Endothelial cell of umbilical vein (primary cell): Measurements from ENCODE around the gene ERAP2. TPM values are rescaled to one million over a fixed set of nuclear protein-coding genes. Genes with fewer than 3 reads are reported as not detected.

Experiments used
- BruUV-seq: library from RNA; stranded (reverse); fragments of 400-500 nt; replicated peaks from 2 replicates; lab custom pipeline; 2021; lab: Mats Ljungman, UMichigan
- CTCF ChIA-PET: fragments of 300-600, 350-600 bp; sonication (Branson Sonifier 250); formaldehyde crosslinking; loops from one replicate; lab custom pipeline; 2021; ENCODE audit warnings: antibody characterized with exemption, inconsistent platforms; lab: Charles Lee
- POLR2A ChIA-PET: fragments of 300-600, 350-600 bp; sonication (Branson Sonifier 250); formaldehyde crosslinking; loops from one replicate; lab custom pipeline; 2021; ENCODE audit warnings: antibody characterized with exemption, inconsistent platforms; lab: Charles Lee
- DNase-seq: peaks from one replicate; pipeline ENCODE4 v3.0.0-alpha.2; 2011; ENCODE audit warnings: low read depth, low spot score
- FAIRE-seq: peaks from 2 replicates; lab custom pipeline; 2011; peaks lifted over from hg19 to GRCh38; lab: Jason Lieb, UNC
- H2AFZ ChIP-seq: 2 replicates; pipeline ENCODE4 v1.6.0; 2012; ENCODE audit warnings: low read depth, low read length, control low read depth, inconsistent platforms
- H3K27ac ChIP-seq: 2 replicates; pipeline ENCODE4 v1.5.1; 2011; ENCODE audit warnings: low read depth, mild to moderate bottlenecking, control low read depth, low read length, moderate library complexity; ENCODE audit not compliant: insufficient read depth
- H3K27me3 ChIP-seq, 2 experiments: 2 replicates each; pipeline versions ENCODE4 v1.6.0 to v1.6.1; 2011; ENCODE audit warnings: low read length in 2 of 2, mixed read lengths in 1 of 2; ENCODE audit not compliant: control insufficient read depth in 2 of 2, insufficient read depth in 2 of 2
- H3K36me3 ChIP-seq, 2 experiments: 2 replicates in 1 of 2; 3 replicates in 1 of 2; pipeline ENCODE4 v1.5.1; 2011; ENCODE audit warnings: low read length in 2 of 2, mild to moderate bottlenecking in 1 of 2, moderate library complexity in 1 of 2; ENCODE audit not compliant: control insufficient read depth in 2 of 2, insufficient read depth in 2 of 2; ENCODE audit errors: extremely low read depth in 1 of 2
- H3K4me1 ChIP-seq: 3 replicates; pipeline ENCODE4 v1.5.1; 2011; ENCODE audit warnings: mild to moderate bottlenecking, low read length; ENCODE audit not compliant: control insufficient read depth, insufficient read depth; ENCODE audit errors: extremely low read depth
- H3K4me2 ChIP-seq: 2 replicates; pipeline ENCODE4 v1.6.1; 2011; ENCODE audit warnings: low read length, control low read depth, mixed read lengths; ENCODE audit not compliant: insufficient read depth
- H3K4me3 ChIP-seq, 3 experiments: fragments of 200-600 bp in 1 of 3; sonication (generic), shearing (Covaris generic) in 1 of 3; replicated peaks in 1 of 3; 2 replicates each; pipeline ENCODE4 v1.5.1; 2011 to 2016; ENCODE audit warnings: control low read depth in 3 of 3, low read length in 3 of 3, mild to moderate bottlenecking in 2 of 3, inconsistent platforms in 1 of 3, low read depth in 1 of 3, moderate library complexity in 1 of 3; ENCODE audit not compliant: insufficient read depth in 1 of 3
- H3K79me2 ChIP-seq: 2 replicates; pipeline ENCODE4 v1.6.0; 2012; ENCODE audit warnings: low read length, inconsistent platforms; ENCODE audit not compliant: control insufficient read depth, insufficient read depth
- H3K9ac ChIP-seq: replicated peaks from 2 replicates; pipeline ENCODE3; 2011; ENCODE audit warnings: low read length, control low read depth; ENCODE audit not compliant: insufficient read depth; ENCODE audit errors: extremely low read depth
- H3K9me1 ChIP-seq: replicated peaks from 3 replicates; pipeline ENCODE4 v1.6.0; 2011; ENCODE audit warnings: mild to moderate bottlenecking, low read length; ENCODE audit not compliant: control insufficient read depth, insufficient read depth; ENCODE audit errors: extremely low read depth
- H3K9me3 ChIP-seq: replicated peaks from 2 replicates; pipeline ENCODE4 v1.5.1; 2012; ENCODE audit warnings: low read length, inconsistent platforms; ENCODE audit not compliant: control insufficient read depth, insufficient read depth
- H4K20me1 ChIP-seq: replicated peaks from 2 replicates; pipeline ENCODE3; 2011; ENCODE audit warnings: mild to moderate bottlenecking, low read length; ENCODE audit not compliant: control insufficient read depth, insufficient read depth; ENCODE audit errors: extremely low read depth
- GATA2 ChIP-seq: IDR thresholded peaks from 2 replicates; pipeline ENCODE4 v1.7.0; 2011; ENCODE audit warnings: low read depth, mild to moderate bottlenecking, moderate library complexity, mixed read lengths, low read length; ENCODE audit not compliant: insufficient read length, insufficient read depth
- JUN ChIP-seq: IDR thresholded peaks from 2 replicates; pipeline ENCODE4 v1.6.1; 2011; ENCODE audit warnings: borderline replicate concordance, low read depth; ENCODE audit not compliant: insufficient read length, insufficient read depth
- MAX ChIP-seq: IDR thresholded peaks from 2 replicates; pipeline ENCODE4 v1.6.1; 2011; ENCODE audit not compliant: insufficient read depth, insufficient read length
- MYC ChIP-seq: IDR thresholded peaks from one replicate; pipeline ENCODE4 v1.6.1; 2011; ENCODE audit warnings: mild to moderate bottlenecking, low read depth, low read length
- POLR2A ChIP-seq: IDR thresholded peaks from 2 replicates; pipeline ENCODE4 v1.6.1; 2012; ENCODE audit warnings: low read depth, mild to moderate bottlenecking, control low read depth, low read length
- POLR2AphosphoS5 ChIP-seq: IDR thresholded peaks from 2 replicates; pipeline ENCODE4 v1.6.1; 2012; ENCODE audit warnings: low read depth, mild to moderate bottlenecking, control low read depth, low read length, moderate library complexity; ENCODE audit not compliant: insufficient read depth
- dilution Hi-C: fragments of 300-500 bp; cut with MboI; formaldehyde crosslinking; loops from one replicate; pipeline ENCODE4 v1.15.0; 2019; ENCODE audit warnings: low sequenced_read_pairs; ENCODE audit not compliant: extremely low pct_ligation_motif_present
- intact Hi-C: fragments of 100-400 bp; cut with micrococcal nuclease; formaldehyde crosslinking; loops from one replicate; pipeline ENCODE4 v1.10.0; 2022
- polyA plus RNA-seq, 4 experiments: library from polyadenylated mRNA; depleted of rRNA in 3 of 4; stranded (reverse) in 3 of 4; unstranded in 1 of 4; fragments of >200 nt; gene quantifications; 2 replicates each; pipeline versions ENCODE4 v1.2.1 to v1.2.3, GENCODE V29; 2011 to 2012; ENCODE audit warnings: missing spikeins in 1 of 4
- total RNA-seq: library from RNA; stranded (reverse); gene quantifications from 2 replicates; pipeline ENCODE4 v1.2.3, GENCODE V29; 2021

Gene ERAP2
- total and polyA plus RNA-seq, 2 donors (not counting 3 experiments of a cell fraction or from before 2014, with no cell fraction given): 3.1 to 10.0 TPM

GRCh38 chr5:96864922-96865530 lies 11.3 kb upstream of the ERAP2 start:
- no TSS peak for BruUV-seq
- no peaks in the 10 kb centered on the region for H3K9me3 ChIP-seq
- no peaks in the 10 kb centered on the region for H4K20me1 ChIP-seq
- FAIRE-seq (no peak), DNase-seq (no peak)
- no peaks in the 10 kb centered on the region for H3K27me3 ChIP-seq
- no peak overlapping the region for H3K27ac ChIP-seq
- no peak overlapping the region for H3K9ac ChIP-seq
- ChIA-PET CTCF (interaction anchor here (1.0 to 6.9 kb wide), 3 partner anchors 10 to 277 kb away, joined by 3 to 81 read pairs (median 8); partner anchors contain the start of gene LIX1), POLR2A (interaction anchor here (0.7 kb wide), 1 partner anchor 216 kb away, joined by 3 read pairs; no protein-coding TSS in a partner anchor)
- dilution Hi-C loops (no loop called here), intact Hi-C loops (no loop called here)
- no peaks in the 10 kb centered on the region for H3K36me3 ChIP-seq
- H3K79me2 ChIP-seq: no peaks in the 10 kb centered on the region
- no peak for TF ChIP-seq MAX
- TF ChIP-seq POLR2A: no peak
- TF ChIP-seq GATA2: no peak
- no peak for TF ChIP-seq MYC
- no peak for TF ChIP-seq JUN
- TF ChIP-seq POLR2AphosphoS5: no peak
- H3K9me1 ChIP-seq: no peaks in the 10 kb centered on the region
- no peak overlapping the region for H2AFZ ChIP-seq
- no peaks in the 10 kb centered on the region for H3K4me1 ChIP-seq
- no peak overlapping the region for H3K4me2 ChIP-seq
- no peak overlapping the region for H3K4me3 ChIP-seq
